HL-60 (cell line): ENCODE results near the gene DENND1A.

Experiments
- DNase-seq, 2 experiments: peaks; one replicate each; pipeline ENCODE4 v3.0.0-alpha.2; 2010 to 2020; ENCODE audit warnings: low read depth in 1 of 2, low spot score in 1 of 2
- H3K27ac ChIP-seq: fragments of 250-450 bp; sonication (Bioruptor Pico); replicated peaks from 2 replicates; pipeline ENCODE4 v1.5.1; 2020; ENCODE audit warnings: mild to moderate bottlenecking, moderate library complexity
- H3K27me3 ChIP-seq: fragments of 250-450 bp; sonication (Bioruptor Pico); 2 replicates; pipeline ENCODE4 v1.5.1; 2021; ENCODE audit warnings: mild to moderate bottlenecking, moderate library complexity; ENCODE audit not compliant: insufficient read depth, poor library complexity, severe bottlenecking
- H3K4me3 ChIP-seq: replicated peaks from 2 replicates; pipeline ENCODE4 v1.5.1; 2011; ENCODE audit warnings: mild to moderate bottlenecking, control low read depth, low read length; ENCODE audit not compliant: insufficient read depth
- GABPA ChIP-seq: IDR thresholded peaks from 2 replicates; pipeline ENCODE4 v1.6.1; 2012; ENCODE audit warnings: low read depth
- POLR2AphosphoS5 ChIP-seq: IDR thresholded peaks from 2 replicates; pipeline ENCODE4 v1.6.1; 2012; ENCODE audit warnings: low read depth
- SPI1 ChIP-seq: IDR thresholded peaks from 2 replicates; pipeline ENCODE4 v1.6.1; 2012; ENCODE audit warnings: low read depth, mild to moderate bottlenecking, borderline replicate concordance
- TF ChIP-seq, protein P1 (sequence below): IDR thresholded peaks from one replicate; pipeline ENCODE4 v1.5.1; 2011; ENCODE audit warnings: low read length, control low read depth, inconsistent platforms; ENCODE audit not compliant: insufficient read depth
- TF ChIP-seq, protein P2 (sequence below): IDR thresholded peaks from 2 replicates; pipeline ENCODE4 v1.6.1; 2012; ENCODE audit warnings: low read depth; ENCODE audit not compliant: insufficient replicate concordance

Gene DENND1A

DNA sequence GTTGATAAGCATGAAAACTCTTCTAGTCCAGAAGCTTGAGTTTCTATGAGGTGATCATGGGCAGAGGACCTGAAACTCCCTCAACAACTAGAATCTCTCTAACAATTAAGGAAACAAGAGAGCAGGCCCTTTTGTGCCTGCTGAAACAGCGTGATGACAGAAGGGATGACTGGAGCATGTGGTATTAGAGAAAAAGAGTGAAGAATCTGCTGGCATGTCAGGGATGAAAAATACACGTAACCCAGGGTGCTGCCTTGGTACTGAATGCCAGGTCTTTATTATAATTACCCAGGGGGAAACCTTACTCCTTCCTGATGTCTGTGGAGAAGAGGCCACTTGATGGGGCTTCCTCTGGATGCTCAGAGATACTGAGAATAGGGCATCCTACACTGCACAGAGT lies 406.1 kb downstream of the DENND1A start:
- Histone ChIP-seq H3K27ac (no peak overlapping the region), H3K4me3 (no peak overlapping the region), H3K27me3 (no peaks in the 10 kb centered on the region)
- no peak for DNase-seq
- no peak for TF ChIP-seq POLR2AphosphoS5
- TF ChIP-seq SPI1, result no peak
- TF ChIP-seq, protein P1, sequence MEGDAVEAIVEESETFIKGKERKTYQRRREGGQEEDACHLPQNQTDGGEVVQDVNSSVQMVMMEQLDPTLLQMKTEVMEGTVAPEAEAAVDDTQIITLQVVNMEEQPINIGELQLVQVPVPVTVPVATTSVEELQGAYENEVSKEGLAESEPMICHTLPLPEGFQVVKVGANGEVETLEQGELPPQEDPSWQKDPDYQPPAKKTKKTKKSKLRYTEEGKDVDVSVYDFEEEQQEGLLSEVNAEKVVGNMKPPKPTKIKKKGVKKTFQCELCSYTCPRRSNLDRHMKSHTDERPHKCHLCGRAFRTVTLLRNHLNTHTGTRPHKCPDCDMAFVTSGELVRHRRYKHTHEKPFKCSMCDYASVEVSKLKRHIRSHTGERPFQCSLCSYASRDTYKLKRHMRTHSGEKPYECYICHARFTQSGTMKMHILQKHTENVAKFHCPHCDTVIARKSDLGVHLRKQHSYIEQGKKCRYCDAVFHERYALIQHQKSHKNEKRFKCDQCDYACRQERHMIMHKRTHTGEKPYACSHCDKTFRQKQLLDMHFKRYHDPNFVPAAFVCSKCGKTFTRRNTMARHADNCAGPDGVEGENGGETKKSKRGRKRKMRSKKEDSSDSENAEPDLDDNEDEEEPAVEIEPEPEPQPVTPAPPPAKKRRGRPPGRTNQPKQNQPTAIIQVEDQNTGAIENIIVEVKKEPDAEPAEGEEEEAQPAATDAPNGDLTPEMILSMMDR, result no peak

DNA sequence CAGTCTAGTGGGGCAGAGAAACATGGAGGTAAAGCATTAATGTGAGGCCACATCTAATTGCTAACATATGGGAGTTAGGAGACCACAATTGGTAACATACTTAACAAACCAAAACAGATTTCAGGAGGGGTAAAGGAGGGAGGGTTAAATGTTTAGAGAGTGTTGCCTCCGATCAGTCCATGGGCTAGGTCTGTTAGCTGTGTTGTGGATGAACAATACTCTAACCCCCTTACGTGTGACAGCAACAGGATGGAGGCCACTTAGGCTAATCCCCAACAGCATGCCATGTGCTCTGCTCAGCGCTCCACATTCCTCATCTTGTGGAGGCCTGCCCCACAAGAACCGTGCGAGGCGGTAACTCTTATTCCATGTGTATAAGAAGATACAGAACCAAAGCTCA lies 406.9 kb downstream of the DENND1A start:
- no peak overlapping the region for H3K27ac ChIP-seq
- no peak for DNase-seq
- H3K27me3 ChIP-seq, result no peaks in the 10 kb centered on the region
- no peak for TF ChIP-seq SPI1
- TF ChIP-seq GABPA, result no peak
- TF ChIP-seq POLR2AphosphoS5, result no peak
- TF ChIP-seq, protein P1, result no peak
- TF ChIP-seq, protein P2, sequence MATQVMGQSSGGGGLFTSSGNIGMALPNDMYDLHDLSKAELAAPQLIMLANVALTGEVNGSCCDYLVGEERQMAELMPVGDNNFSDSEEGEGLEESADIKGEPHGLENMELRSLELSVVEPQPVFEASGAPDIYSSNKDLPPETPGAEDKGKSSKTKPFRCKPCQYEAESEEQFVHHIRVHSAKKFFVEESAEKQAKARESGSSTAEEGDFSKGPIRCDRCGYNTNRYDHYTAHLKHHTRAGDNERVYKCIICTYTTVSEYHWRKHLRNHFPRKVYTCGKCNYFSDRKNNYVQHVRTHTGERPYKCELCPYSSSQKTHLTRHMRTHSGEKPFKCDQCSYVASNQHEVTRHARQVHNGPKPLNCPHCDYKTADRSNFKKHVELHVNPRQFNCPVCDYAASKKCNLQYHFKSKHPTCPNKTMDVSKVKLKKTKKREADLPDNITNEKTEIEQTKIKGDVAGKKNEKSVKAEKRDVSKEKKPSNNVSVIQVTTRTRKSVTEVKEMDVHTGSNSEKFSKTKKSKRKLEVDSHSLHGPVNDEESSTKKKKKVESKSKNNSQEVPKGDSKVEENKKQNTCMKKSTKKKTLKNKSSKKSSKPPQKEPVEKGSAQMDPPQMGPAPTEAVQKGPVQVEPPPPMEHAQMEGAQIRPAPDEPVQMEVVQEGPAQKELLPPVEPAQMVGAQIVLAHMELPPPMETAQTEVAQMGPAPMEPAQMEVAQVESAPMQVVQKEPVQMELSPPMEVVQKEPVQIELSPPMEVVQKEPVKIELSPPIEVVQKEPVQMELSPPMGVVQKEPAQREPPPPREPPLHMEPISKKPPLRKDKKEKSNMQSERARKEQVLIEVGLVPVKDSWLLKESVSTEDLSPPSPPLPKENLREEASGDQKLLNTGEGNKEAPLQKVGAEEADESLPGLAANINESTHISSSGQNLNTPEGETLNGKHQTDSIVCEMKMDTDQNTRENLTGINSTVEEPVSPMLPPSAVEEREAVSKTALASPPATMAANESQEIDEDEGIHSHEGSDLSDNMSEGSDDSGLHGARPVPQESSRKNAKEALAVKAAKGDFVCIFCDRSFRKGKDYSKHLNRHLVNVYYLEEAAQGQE, result no peak
- H3K4me3 ChIP-seq, result no peak overlapping the region

DNA sequence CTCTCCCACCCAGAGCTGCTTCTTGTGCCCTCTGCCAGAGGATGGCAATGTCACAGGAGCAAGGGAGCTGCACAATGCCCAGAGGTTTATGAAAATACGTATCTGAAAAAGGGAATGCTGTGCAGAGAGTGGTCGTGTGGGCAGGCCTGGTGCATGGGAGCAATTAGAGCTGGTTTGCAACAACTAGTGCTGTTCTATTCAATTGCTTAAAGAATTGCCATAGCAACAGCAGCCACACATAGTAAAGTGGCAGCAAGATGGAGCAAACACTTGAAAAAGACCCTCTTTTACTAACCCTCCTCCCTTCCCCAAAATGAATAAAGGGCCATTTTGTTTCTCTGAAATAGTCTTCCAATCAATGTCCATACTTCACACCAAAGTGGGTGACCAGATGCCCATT lies 407.7 kb downstream of the DENND1A start:
- H3K4me3 ChIP-seq, result no peak overlapping the region
- no peak for DNase-seq
- H3K27ac ChIP-seq, result no peak overlapping the region
- TF ChIP-seq POLR2AphosphoS5 (no peak), SPI1 (no peak), GABPA (no peak)
- TF ChIP-seq, protein P1, result no peak
- TF ChIP-seq, protein P2, result no peak
- no peaks in the 10 kb centered on the region for H3K27me3 ChIP-seq

DNA sequence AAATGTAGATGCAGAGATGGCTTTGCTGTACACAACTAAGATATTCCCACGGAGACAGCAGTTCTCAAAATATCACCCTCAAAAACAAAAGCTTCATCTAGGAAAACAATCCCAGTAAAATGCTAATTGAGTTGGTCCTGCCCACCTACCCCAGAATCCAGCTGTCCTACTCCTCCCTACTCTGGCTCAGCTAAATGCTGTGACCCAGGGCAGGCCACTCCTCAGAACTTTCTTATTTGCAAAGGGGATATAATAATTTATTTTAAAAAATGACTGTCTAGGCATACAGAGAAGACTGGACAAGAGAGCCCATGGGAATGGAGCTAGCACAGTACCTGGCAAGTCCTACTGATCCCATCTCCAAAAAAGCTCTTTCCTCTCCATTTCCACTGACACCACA lies 411.6 kb downstream of the DENND1A start:
- no peak for DNase-seq
- no peak for TF ChIP-seq SPI1
- TF ChIP-seq, protein P2, result no peak
- TF ChIP-seq, protein P1, result no peak
- no peak overlapping the region for H3K27ac ChIP-seq
- H3K4me3 ChIP-seq, result no peak overlapping the region
- H3K27me3 ChIP-seq, result no peaks in the 10 kb centered on the region
